Activated CD4-positive, alpha-beta memory T cell treated with anti-CD3 and anti-CD28 coated beads for 36 hours (primary cell): Measurements from ENCODE around the gene SLIT1. TPM values are rescaled to one million over a fixed set of nuclear protein-coding genes. Genes with fewer than 3 reads are reported as not detected.
"Not testable (repeated sequence)": the region's sequence is repeated elsewhere in the genome, so short reads cannot be mapped to it uniquely, and the experiment has no call there.

ENCODE experiments used
- CTCF ChIA-PET: fragments of 350-600 bp; sonication (Branson Sonifier 250); formaldehyde crosslinking; loops from one replicate; lab custom pipeline; 2021; ENCODE audit warnings: antibody characterized with exemption, inconsistent platforms; lab: Charles Lee
- POLR2A ChIA-PET: fragments of 350-600 bp; sonication (Branson Sonifier 250); formaldehyde crosslinking; loops from one replicate; lab custom pipeline; 2021; ENCODE audit warnings: antibody characterized with exemption; lab: Charles Lee
- DNase-seq: peaks from one replicate; pipeline ENCODE4 v3.0.0-alpha.2; 2020
- H3K27ac Mint-ChIP-seq: one replicate; pipeline ENCODE4 v1.8.0; 2021; ENCODE audit warnings: mixed read lengths
- H3K27me3 Mint-ChIP-seq: one replicate; pipeline ENCODE4 v1.8.0; 2021; ENCODE audit warnings: mixed read lengths
- H3K36me3 Mint-ChIP-seq: one replicate; pipeline ENCODE4 v1.8.0; 2021; ENCODE audit warnings: mixed read lengths
- H3K4me1 Mint-ChIP-seq: one replicate; pipeline ENCODE4 v1.8.0; 2021; ENCODE audit warnings: low read depth, mixed read lengths
- H3K4me3 Mint-ChIP-seq: one replicate; pipeline ENCODE4 v1.8.0; 2021; ENCODE audit warnings: mild to moderate bottlenecking, mixed read lengths
- H3K9me3 Mint-ChIP-seq: one replicate; pipeline ENCODE4 v1.8.0; 2021; ENCODE audit warnings: mixed read lengths
- intact Hi-C: fragments of 100-400 bp; cut with micrococcal nuclease; formaldehyde crosslinking; loops from one replicate; pipeline ENCODE4 v1.15.1; 2023
- total RNA-seq, 2 experiments: library from RNA; stranded (reverse); gene quantifications; one replicate each; pipeline ENCODE4 v1.2.3, GENCODE V29; 2021

Gene SLIT1
- total RNA-seq, 2 experiments from 2014 or later, result 0.63 to 0.71 TPM

- H3K36me3 Mint-ChIP-seq, result no peaks in the 10 kb centered on the region
- H3K9me3 Mint-ChIP-seq, result no peaks in the 10 kb centered on the region
- intact Hi-C loops, result no loop called here
- ChIA-PET POLR2A (no interaction called here), CTCF (no interaction called here)
- no peak for DNase-seq
- H3K27me3 Mint-ChIP-seq, result peaks cover 28% of the 10 kb centered on the region
- no peak overlapping the region for H3K27ac Mint-ChIP-seq
- no peak overlapping the region for H3K4me3 Mint-ChIP-seq
- no peaks in the 10 kb centered on the region for H3K4me1 Mint-ChIP-seq
These were observed 99.2 kb downstream of the SLIT1 start for GRCh38 chr10:97086530-97086929.

- DNase-seq, result no peak
- Mint-ChIP-seq H3K4me3 (no peak overlapping the region), H3K4me1 (no peaks in the 10 kb centered on the region), H3K9me3 (no peaks in the 10 kb centered on the region), H3K36me3 (no peaks in the 10 kb centered on the region), H3K27me3 (peaks cover 24% of the 10 kb centered on the region), H3K27ac (no peak overlapping the region)
- ChIA-PET CTCF (interaction anchor here (1.3 to 2.5 kb wide), 4 partner anchors 10 to 127 kb away, joined by 5 to 24 read pairs (median 11); no protein-coding TSS in a partner anchor), POLR2A (no interaction called here)
- intact Hi-C loops, result no loop called here
These were observed 102.4 kb downstream of the SLIT1 start for GRCh38 chr10:97083228-97083829.

- POLR2A ChIA-PET, DNase-seq, H3K4me1 Mint-ChIP-seq, intact Hi-C loops, H3K36me3 Mint-ChIP-seq, H3K9me3 Mint-ChIP-seq, H3K27ac Mint-ChIP-seq, H3K4me3 Mint-ChIP-seq: not testable (repeated sequence)
- peaks cover 24% of the 10 kb centered on the region for H3K27me3 Mint-ChIP-seq
- CTCF ChIA-PET, result interaction anchor here (0.7 to 15.4 kb wide), 13 partner anchors 10 to 250 kb away, joined by 3 to 364 read pairs (median 5); no protein-coding TSS in a partner anchor
These were observed 103.2 kb downstream of the SLIT1 start for GRCh38 chr10:97082575-97082974.

GRCh38 chr10:97081621-97082235, 104.0 kb downstream of the SLIT1 start:
- peak; percentile 72 for DNase-seq
- POLR2A ChIA-PET, result no interaction called here
- Mint-ChIP-seq H3K36me3 (no peaks in the 10 kb centered on the region), H3K9me3 (no peaks in the 10 kb centered on the region), H3K4me3 (no peak overlapping the region), H3K4me1 (no peaks in the 10 kb centered on the region), H3K27me3 (peaks cover 21% of the 10 kb centered on the region), H3K27ac (no peak overlapping the region)
- CTCF ChIA-PET, result interaction anchor here (0.7 to 15.4 kb wide), 21 partner anchors 9 to 251 kb away, joined by 3 to 364 read pairs (median 5); no protein-coding TSS in a partner anchor
- intact Hi-C loops, result loop anchor here (2.0 kb wide), 1 partner anchor 129 kb away; no protein-coding TSS in a partner anchor

GRCh38 chr10:97080051-97080776, 105.5 kb downstream of the SLIT1 start:
- intact Hi-C loops, result loop anchor here (2.0 kb wide), 1 partner anchor 131 kb away; no protein-coding TSS in a partner anchor
- H3K27ac Mint-ChIP-seq, result no peak overlapping the region
- ChIA-PET POLR2A (no interaction called here), CTCF (interaction anchor here (2.2 to 15.4 kb wide), 2 partner anchors 116 to 127 kb away, joined by 13 to 364 read pairs; no protein-coding TSS in a partner anchor)
- H3K27me3 Mint-ChIP-seq, result peaks cover 16% of the 10 kb centered on the region
- no peak overlapping the region for H3K4me3 Mint-ChIP-seq
- no peaks in the 10 kb centered on the region for H3K36me3 Mint-ChIP-seq
- no peak for DNase-seq
- H3K4me1 Mint-ChIP-seq, result no peaks in the 10 kb centered on the region
- H3K9me3 Mint-ChIP-seq, result no peaks in the 10 kb centered on the region

GRCh38 chr10:97079448-97079847, 106.3 kb downstream of the SLIT1 start:
- ChIA-PET POLR2A (no interaction called here), CTCF (interaction anchor here (1.7 to 15.4 kb wide), 2 partner anchors 128 to 159 kb away, joined by 4 to 364 read pairs; no protein-coding TSS in a partner anchor)
- H3K4me3 Mint-ChIP-seq, result no peak overlapping the region
- H3K27me3 Mint-ChIP-seq, result peaks cover 16% of the 10 kb centered on the region
- no peak overlapping the region for H3K27ac Mint-ChIP-seq
- intact Hi-C loops, result no loop called here
- H3K36me3 Mint-ChIP-seq, result no peaks in the 10 kb centered on the region
- no peak for DNase-seq
- H3K4me1 Mint-ChIP-seq, result no peaks in the 10 kb centered on the region
- H3K9me3 Mint-ChIP-seq, result no peaks in the 10 kb centered on the region

GRCh38 chr10:97078938-97079445, 106.8 kb downstream of the SLIT1 start:
- no peaks in the 10 kb centered on the region for H3K9me3 Mint-ChIP-seq
- ChIA-PET POLR2A (no interaction called here), CTCF (interaction anchor here (1.7 to 15.4 kb wide), 2 partner anchors 129 to 159 kb away, joined by 4 to 364 read pairs; no protein-coding TSS in a partner anchor)
- H3K36me3 Mint-ChIP-seq, result no peaks in the 10 kb centered on the region
- H3K4me3 Mint-ChIP-seq, result no peak overlapping the region
- peaks cover 17% of the 10 kb centered on the region for H3K27me3 Mint-ChIP-seq
- no peak overlapping the region for H3K27ac Mint-ChIP-seq
- no peak for DNase-seq
- intact Hi-C loops, result no loop called here
- no peaks in the 10 kb centered on the region for H3K4me1 Mint-ChIP-seq

- H3K4me1 Mint-ChIP-seq, result no peaks in the 10 kb centered on the region
- H3K27me3 Mint-ChIP-seq, result peaks cover 21% of the 10 kb centered on the region
- H3K27ac Mint-ChIP-seq, result no peak overlapping the region
- no peak overlapping the region for H3K4me3 Mint-ChIP-seq
- CTCF ChIA-PET, result interaction anchor here (1.7 to 15.4 kb wide), 2 partner anchors 129 to 160 kb away, joined by 4 to 364 read pairs; no protein-coding TSS in a partner anchor
- intact Hi-C loops, result no loop called here
- no peaks in the 10 kb centered on the region for H3K36me3 Mint-ChIP-seq
- POLR2A ChIA-PET, result no interaction called here
- no peak for DNase-seq
- no peaks in the 10 kb centered on the region for H3K9me3 Mint-ChIP-seq
These were observed 107.4 kb downstream of the SLIT1 start for GRCh38 chr10:97078261-97078937.

GRCh38 chr10:97076781-97077180, 109.0 kb downstream of the SLIT1 start:
- CTCF ChIA-PET, result interaction anchor here (0.6 to 15.4 kb wide), 3 partner anchors 16 to 131 kb away, joined by 3 to 364 read pairs (median 4); no protein-coding TSS in a partner anchor
- Mint-ChIP-seq H3K9me3 (no peaks in the 10 kb centered on the region), H3K27me3 (peaks cover 18% of the 10 kb centered on the region), H3K36me3 (no peaks in the 10 kb centered on the region), H3K4me1 (no peaks in the 10 kb centered on the region), H3K27ac (no peak overlapping the region), H3K4me3 (no peak overlapping the region)
- POLR2A ChIA-PET, result no interaction called here
- no peak for DNase-seq
- intact Hi-C loops, result no loop called here

GRCh38 chr10:97075961-97076525, 109.7 kb downstream of the SLIT1 start:
- ChIA-PET CTCF (interaction anchor here (1.3 to 15.4 kb wide), 3 partner anchors 39 to 160 kb away, joined by 4 to 364 read pairs (median 81); no protein-coding TSS in a partner anchor), POLR2A (no interaction called here)
- intact Hi-C loops, result no loop called here
- Mint-ChIP-seq H3K27me3 (peaks cover 20% of the 10 kb centered on the region), H3K9me3 (no peaks in the 10 kb centered on the region), H3K4me3 (no peak overlapping the region), H3K36me3 (no peaks in the 10 kb centered on the region), H3K4me1 (no peaks in the 10 kb centered on the region), H3K27ac (no peak overlapping the region)
- no peak for DNase-seq

- ChIA-PET CTCF (interaction anchor here (1.3 to 15.4 kb wide), 5 partner anchors 38 to 160 kb away, joined by 3 to 364 read pairs (median 30); no protein-coding TSS in a partner anchor), POLR2A (no interaction called here)
- Mint-ChIP-seq H3K4me1 (no peaks in the 10 kb centered on the region), H3K4me3 (no peak overlapping the region), H3K9me3 (no peaks in the 10 kb centered on the region), H3K27ac (no peak overlapping the region), H3K36me3 (no peaks in the 10 kb centered on the region), H3K27me3 (peaks cover 17% of the 10 kb centered on the region)
- intact Hi-C loops, result no loop called here
- DNase-seq, result no peak
These were observed 110.3 kb downstream of the SLIT1 start for GRCh38 chr10:97075421-97075820.
